ENCODE results near the gene HOXD9. TPM values are rescaled to one million over a fixed set of nuclear protein-coding genes. Genes with fewer than 3 reads are reported as not detected.

The HOXD9 gene
- total RNA-seq, 2 experiments from 2014 or later: not detected

GRCh38 chr2:176088937-176089842, 33.3 kb upstream of the HOXD9 start:
- Mint-ChIP-seq H3K27me3 (peaks cover 85% of the 10 kb centered on the region), H3K27ac (no peak overlapping the region), H3K36me3 (ENCODE audit: low read depth) (peaks cover 3% of the 10 kb centered on the region), H3K4me1 (ENCODE audit: low read depth) (peaks cover 7% of the 10 kb centered on the region), H3K4me3 (no peak overlapping the region), H3K9me3 (no peaks in the 10 kb centered on the region)
- ATAC-seq: no peak
- intact Hi-C loops (cut with micrococcal nuclease): loop anchor here (5.0 kb wide), 1 partner anchor 33 kb away; the partner anchor contains the start of gene HOXD9
- CTCF ChIA-PET: interaction anchor here (1.7 to 2.4 kb wide), 3 partner anchors 8 to 399 kb away, joined by 6 to 17 read pairs (median 13); no protein-coding TSS in a partner anchor
- TF ChIP-seq CTCF (IDR thresholded peaks at IDR 0.05): no peak
- POLR2A ChIA-PET: no interaction called here
- DNase-seq: no peak

- no peak for ATAC-seq
- Mint-ChIP-seq H3K36me3 (ENCODE audit: low read depth) (peaks cover 3% of the 10 kb centered on the region), H3K4me1 (ENCODE audit: low read depth) (peaks cover 7% of the 10 kb centered on the region), H3K27ac (no peak overlapping the region), H3K27me3 (peaks cover 84% of the 10 kb centered on the region), H3K4me3 (no peak overlapping the region), H3K9me3 (no peaks in the 10 kb centered on the region)
- TF ChIP-seq CTCF (IDR thresholded peaks at IDR 0.05): no peak
- ChIA-PET CTCF (interaction anchor here (1.7 kb wide), 1 partner anchor 13 kb away, joined by 6 read pairs; no protein-coding TSS in a partner anchor), POLR2A (no interaction called here)
- intact Hi-C loops (cut with micrococcal nuclease): loop anchor here (5.0 kb wide), 1 partner anchor 32 kb away; the partner anchor contains the start of gene HOXD9
- DNase-seq: no peak
Measured at GRCh38 chr2:176089843-176090395, 32.6 kb upstream of the HOXD9 start.

- CTCF ChIA-PET: no interaction called here
Measured at GRCh38 chr2:176090862-176091261, 31.7 kb upstream of the HOXD9 start.

GRCh38 chr2:176091329-176092258, 30.9 kb upstream of the HOXD9 start:
- no peak for TF ChIP-seq CTCF (IDR thresholded peaks at IDR 0.05)
- Mint-ChIP-seq H3K4me1 (ENCODE audit: low read depth) (peaks cover 9% of the 10 kb centered on the region), H3K36me3 (ENCODE audit: low read depth) (peaks cover 3% of the 10 kb centered on the region), H3K27me3 (peaks cover 89% of the 10 kb centered on the region), H3K4me3 (peak overlapping the region; percentile 42), H3K9me3 (no peaks in the 10 kb centered on the region), H3K27ac (no peak overlapping the region)
- ChIA-PET CTCF (no interaction called here), POLR2A (no interaction called here)
- no peak for DNase-seq
- intact Hi-C loops (cut with micrococcal nuclease): no loop called here
- no peak for ATAC-seq

More at GRCh38 chr2:176090862-176091261, 31.7 kb upstream of the HOXD9 start:
- no peak overlapping the region for H3K4me3 Mint-ChIP-seq
- ATAC-seq (no peak), DNase-seq (no peak)
- peaks cover 87% of the 10 kb centered on the region for H3K27me3 Mint-ChIP-seq
- H3K9me3 Mint-ChIP-seq: no peaks in the 10 kb centered on the region
- POLR2A ChIA-PET: no interaction called here
- peaks cover 3% of the 10 kb centered on the region for H3K36me3 Mint-ChIP-seq (ENCODE audit: low read depth)
- intact Hi-C loops (cut with micrococcal nuclease): no loop called here
- peaks cover 7% of the 10 kb centered on the region for H3K4me1 Mint-ChIP-seq (ENCODE audit: low read depth)
- TF ChIP-seq CTCF (IDR thresholded peaks at IDR 0.05): no peak
- H3K27ac Mint-ChIP-seq: no peak overlapping the region
